Thyroid gland (tissue), 4 donors: ENCODE data around the gene PNKD.

Source experiments
- CTCF ChIP-seq, 6 experiments: fragments of 200-600 bp in 3 of 6; fragments of 450-650 bp in 3 of 6; sonication (generic) in 3 of 6; IDR thresholded peaks; one replicate each; pipeline ENCODE4 v1.5.1; 2016 to 2019; ENCODE audit warnings: antibody characterized with exemption in 6 of 6, mild to moderate bottlenecking in 2 of 6, inconsistent platforms in 1 of 6, moderate library complexity in 1 of 6
- POLR2A ChIP-seq, 2 donors: fragments of 450-650 bp; IDR thresholded peaks; one replicate each; pipeline ENCODE4 v1.6.1; 2017; ENCODE audit warnings: antibody characterized with exemption in 2 of 2, mild to moderate bottlenecking in 2 of 2, moderate library complexity in 1 of 2

GRCh38 chr2:218245214-218245613 is 25.1 kb upstream of the PNKD start:
- TF ChIP-seq POLR2A (IDR thresholded peaks at IDR 0.05), result no peak
- TF ChIP-seq CTCF (IDR thresholded peaks at IDR 0.05), result no peak
